Measurements from ENCODE around the gene GOLGA6B.
"Not testable (repeated sequence)": the region's sequence is repeated elsewhere in the genome, so short reads cannot be mapped to it uniquely, and the experiment has no call there.

The GOLGA6B gene

GRCh38 chr15:72665706-72666105, 11.2 kb downstream of the GOLGA6B start:
- not testable (repeated sequence) for DNase-seq

DNA sequence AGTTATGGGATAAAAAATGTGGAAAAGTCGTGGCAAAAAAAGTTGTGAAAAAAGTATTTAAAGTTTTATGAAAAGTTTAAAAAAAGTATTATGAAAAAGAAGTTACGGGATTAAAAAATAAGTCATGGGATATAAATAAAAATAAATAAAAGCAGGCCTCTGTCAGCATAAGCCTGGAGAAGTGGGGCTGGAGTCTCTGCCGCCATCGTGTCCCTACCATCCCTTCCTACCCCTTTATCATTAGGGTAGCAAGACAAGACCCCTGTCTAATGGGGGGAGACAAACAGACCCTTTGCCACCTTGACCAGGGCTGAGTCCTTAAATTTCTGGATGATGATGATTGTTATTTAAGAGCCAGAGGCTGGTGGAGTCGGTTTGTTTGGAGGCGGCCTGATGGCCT, 15.3 kb downstream of the GOLGA6B start:
- DNase-seq: not testable (repeated sequence)

DNA sequence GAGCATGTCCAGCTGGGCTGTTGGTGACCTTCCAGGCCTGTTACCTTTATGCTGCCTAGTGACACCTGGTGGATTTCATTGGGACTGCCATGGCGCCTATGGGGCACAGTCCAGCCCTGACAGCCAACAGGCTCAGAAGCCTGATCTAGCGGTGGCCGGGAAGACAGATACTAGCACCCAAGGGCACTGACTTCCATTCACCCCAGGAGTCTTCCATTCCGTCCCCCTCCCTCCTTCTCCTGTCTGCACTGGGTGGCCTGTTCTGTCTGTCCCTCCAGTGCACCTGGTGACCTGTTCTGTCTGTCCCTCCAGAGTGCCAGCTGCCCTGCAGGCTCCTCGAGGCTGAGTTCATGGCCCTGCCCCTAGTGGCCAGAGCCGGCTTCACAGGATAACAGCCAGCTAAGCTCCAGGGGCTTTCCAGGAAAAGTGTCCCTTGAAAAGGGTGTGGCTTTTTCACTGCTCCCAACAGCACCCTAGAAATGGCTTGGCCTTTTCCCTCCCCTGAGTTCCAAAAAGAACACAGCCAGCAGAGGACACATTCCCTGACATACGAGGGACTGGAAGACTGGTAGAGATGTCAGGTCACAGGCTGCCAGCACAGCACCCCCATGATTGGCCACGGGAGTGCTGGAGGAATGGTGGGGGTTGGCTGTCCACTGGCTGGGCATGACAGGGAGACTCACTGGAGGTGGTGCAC, 16.3 kb downstream of the GOLGA6B start:
- DNase-seq: not testable (repeated sequence)

- DNase-seq: no peak
These were observed 17.0 kb downstream of the GOLGA6B start for GRCh38 chr15:72671525-72671924.

DNA sequence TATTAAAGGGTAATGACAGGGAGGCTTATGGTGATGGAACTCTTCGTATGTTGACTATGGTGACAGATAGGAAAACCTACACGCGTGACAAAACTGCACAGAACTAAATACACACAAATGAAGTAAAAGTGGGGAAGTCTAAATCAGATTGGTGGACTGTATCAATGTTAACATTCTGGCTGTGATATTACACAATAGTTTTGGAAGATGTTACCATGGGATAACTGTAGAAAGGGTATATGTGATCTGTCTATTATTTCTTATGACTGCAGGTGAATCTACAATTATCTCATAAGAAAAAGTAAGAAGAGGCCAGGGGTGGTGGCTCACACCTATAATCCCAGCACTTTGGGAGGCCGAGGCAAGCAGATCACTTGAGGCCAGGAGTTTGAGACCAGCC, 22.3 kb downstream of the GOLGA6B start:
- DNase-seq: no peak

DNA sequence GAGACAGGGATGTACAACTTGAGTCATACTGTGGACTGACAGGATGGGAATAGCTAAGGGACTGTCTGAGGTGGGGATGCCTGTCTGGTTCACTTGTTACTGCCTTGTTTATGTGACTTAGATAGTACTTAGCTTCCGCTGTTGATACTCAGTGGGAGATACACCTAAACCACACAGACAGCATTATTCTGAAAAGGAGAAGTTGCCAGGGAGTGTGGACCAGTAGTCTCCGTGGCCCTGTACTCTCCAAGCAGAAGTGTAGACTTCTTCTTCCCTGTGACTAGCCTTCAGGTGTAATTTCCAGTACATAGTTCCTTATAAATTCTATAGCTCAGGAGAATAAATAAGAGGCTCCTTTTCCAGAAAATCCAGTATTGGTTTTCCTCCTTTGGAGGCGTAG, 26.4 kb downstream of the GOLGA6B start:
- DNase-seq: no peak

- DNase-seq: no peak
These were observed 28.3 kb downstream of the GOLGA6B start for GRCh38 chr15:72682772-72683171.

GRCh38 chr15:72685301-72685924, 30.9 kb downstream of the GOLGA6B start:
- DNase-seq: no peak

DNA sequence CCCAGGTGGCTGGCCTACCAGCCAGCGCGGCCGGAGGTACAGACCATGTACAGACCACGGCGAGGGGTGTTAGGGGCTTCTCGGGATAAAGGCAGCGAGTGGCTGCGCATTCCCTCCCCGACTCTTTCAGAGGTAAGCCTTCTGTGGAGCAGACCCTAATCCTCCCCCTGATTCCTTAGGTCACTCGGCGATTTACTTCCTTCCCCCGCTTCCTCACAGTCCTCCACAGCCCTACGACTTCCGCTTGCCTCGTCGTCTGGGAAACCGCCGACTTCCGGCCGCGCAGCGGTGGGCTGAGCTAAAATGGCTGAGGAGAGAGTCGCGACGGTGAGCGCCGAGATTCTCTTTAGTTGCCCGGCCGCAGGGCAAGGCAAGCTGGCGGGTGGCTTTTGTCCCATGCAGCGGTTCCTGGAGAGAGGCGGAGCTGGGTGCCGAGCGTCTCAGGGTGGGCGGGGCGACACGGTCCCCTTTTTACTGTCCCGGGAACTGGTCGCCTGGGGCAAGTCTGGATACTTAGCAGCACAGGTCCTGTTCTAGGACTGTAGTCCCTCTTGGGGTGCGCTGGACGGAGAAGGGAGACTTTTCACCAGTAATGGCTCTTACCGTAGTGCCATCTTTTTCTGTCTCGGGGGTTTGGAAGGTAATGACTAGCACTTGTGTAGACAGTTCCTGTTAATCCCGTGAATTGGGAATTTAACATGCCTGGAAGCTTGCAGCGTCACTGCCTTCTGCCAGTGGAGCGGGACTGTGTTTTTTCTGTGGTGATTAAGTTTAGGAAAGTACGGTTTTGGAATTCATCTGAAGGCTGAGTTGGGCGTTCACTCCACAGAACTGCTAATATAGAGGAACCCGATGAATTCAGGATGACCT, 31.7 kb downstream of the GOLGA6B start, which contains the start of the genes BBS4 and HIGD2B:
BBS4 (plus strand) TSS at position 283 of the 870 bp plus-strand sequence; CDS start at position 304, 21 bp downstream.
HIGD2B (minus strand) TSS at position 258 of the 870 bp plus-strand sequence. CDS start 9,808 bp downstream, outside the sequence.
- DNase-seq: no peak

GRCh38 chr15:72688697-72689096, 34.2 kb downstream of the GOLGA6B start:
- DNase-seq: no peak

DNA sequence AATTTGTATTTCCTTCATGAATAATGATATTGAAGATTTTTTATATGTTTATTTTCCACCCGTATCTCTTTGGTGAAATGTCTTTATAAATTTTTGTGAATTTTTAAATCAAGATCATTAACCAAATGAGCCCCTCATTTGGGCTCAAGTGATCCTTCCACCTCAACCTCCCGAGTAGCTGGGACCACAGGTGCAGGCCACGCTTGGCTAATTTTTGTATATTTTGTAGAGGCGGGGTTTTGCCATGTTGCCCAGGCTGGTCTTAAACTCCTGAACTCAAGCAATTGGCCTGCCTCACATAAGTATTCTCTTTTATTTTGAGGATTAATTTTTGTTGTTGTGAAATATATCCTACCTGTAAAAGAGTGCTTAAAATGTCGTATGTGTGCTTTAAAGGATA, 36.4 kb downstream of the GOLGA6B start:
- no peak for DNase-seq

DNA sequence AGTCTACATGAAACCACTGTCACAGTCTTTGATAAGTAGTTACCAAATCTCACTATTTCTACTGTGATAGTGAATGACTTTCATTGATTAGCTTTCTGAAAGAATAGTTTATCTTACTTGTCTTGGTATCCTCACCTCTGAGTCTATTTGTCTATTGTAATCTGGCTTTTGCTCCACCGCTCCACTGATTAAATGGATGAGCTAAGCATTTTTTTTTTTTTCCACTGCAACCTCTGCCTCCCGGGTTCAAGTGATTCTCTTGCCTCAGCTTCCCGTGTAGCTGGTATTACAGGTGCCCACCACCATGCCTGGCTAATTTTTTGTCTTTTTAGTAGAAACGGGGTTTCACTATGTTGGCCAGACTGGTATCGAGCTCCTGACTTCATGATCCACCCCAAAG, 44.4 kb downstream of the GOLGA6B start:
- no peak for DNase-seq

DNA sequence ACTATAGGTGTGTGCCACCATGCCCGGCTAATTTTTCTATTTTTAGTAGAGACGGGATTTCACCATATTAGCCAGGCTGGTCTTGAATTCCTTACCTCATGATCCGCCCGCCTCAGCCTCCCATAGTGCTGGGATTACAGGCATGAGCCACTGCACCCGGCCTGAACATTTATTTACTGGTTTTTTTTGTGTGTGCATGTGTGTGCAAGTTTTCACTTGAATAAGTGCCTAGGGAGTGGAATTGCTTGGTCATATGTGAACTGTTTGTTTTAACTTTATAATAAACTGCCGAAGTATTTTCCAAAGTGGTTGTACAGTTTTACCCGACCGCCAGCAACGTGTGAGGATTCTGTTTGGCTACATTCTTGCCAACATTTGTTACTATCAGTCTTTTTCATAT, 45.6 kb downstream of the GOLGA6B start:
- no peak for DNase-seq

DNA sequence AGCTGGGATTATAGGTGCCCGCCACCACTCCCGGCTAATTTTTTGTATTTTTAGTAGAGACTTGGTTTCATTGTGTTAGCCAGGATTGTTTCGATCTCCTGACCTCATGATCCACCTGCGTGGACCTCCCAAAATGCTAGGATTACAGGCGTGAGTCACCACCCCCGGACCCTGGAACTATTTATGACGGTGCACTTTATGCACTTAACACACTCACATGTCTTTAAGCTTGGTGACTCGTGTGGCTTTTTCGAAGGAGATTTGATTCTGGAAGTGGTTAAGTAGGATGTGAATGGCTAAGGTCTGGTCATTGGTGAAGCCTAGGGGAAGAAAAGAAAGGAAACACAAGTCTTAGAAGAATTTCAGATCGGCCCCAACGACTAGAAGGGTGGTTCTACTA, 51.8 kb downstream of the GOLGA6B start:
- no peak for DNase-seq

- not testable (repeated sequence) for DNase-seq
These were observed 54.2 kb downstream of the GOLGA6B start for GRCh38 chr15:72708551-72709303.
